ENCODE data around the gene THYN1.

Gene THYN1

GRCh38 chr11:134207538-134208239 lies 45.5 kb downstream of the THYN1 start:
- peak; percentile 8 for DNase-seq

GRCh38 chr11:134206185-134206584 lies 47.0 kb downstream of the THYN1 start:
- DNase-seq: no peak

- no peak for DNase-seq
Measured at GRCh38 chr11:134205729-134206128, 47.4 kb downstream of the THYN1 start.

- no peak for DNase-seq
Measured at GRCh38 chr11:134202661-134203060, 50.5 kb downstream of the THYN1 start.

- DNase-seq: no peak
Measured at GRCh38 chr11:134200688-134201087, 52.5 kb downstream of the THYN1 start.

GRCh38 chr11:134199531-134199930 lies 53.6 kb downstream of the THYN1 start:
- no peak for DNase-seq
